SK-N-SH treated with all-trans-retinoic acid at 6 μM for 48 hours (cell line): ENCODE results near the gene NPTXR.

Experiments
- ATAC-seq: fragments of 200-7000 bp; cut with Tn5 transposase; 3 replicates; pipeline ENCODE4 v1.9.1; 2020; ENCODE audit warnings: mild to moderate bottlenecking, moderate library complexity
- ARNTL ChIP-seq: fragments of 450-650 bp; formaldehyde crosslinking; IDR thresholded peaks from 2 replicates; pipeline ENCODE4 v1.5.0; 2020; ENCODE audit warnings: low read depth, mild to moderate bottlenecking, moderate library complexity, borderline replicate concordance
- BACH2 ChIP-seq: fragments of 250-450 bp; sonication (Bioruptor Pico); IDR thresholded peaks from 2 replicates; pipeline ENCODE4 v1.9.0; 2021; ENCODE audit warnings: mild to moderate bottlenecking, borderline replicate concordance
- CSDC2 ChIP-seq: fragments of 250-450 bp; sonication (Bioruptor Pico); IDR thresholded peaks from 2 replicates; pipeline ENCODE4 v1.5.0; 2020; ENCODE audit warnings: mild to moderate bottlenecking, moderate library complexity
- ESRRG ChIP-seq: fragments of 250-450 bp; sonication (Bioruptor Pico); IDR thresholded peaks from 2 replicates; pipeline ENCODE4 v1.6.1; 2021; ENCODE audit warnings: mild to moderate bottlenecking
- GLIS3 ChIP-seq: fragments of 250-450 bp; sonication (Bioruptor Pico); IDR thresholded peaks from 2 replicates; pipeline ENCODE4 v1.5.0; 2020; ENCODE audit warnings: mild to moderate bottlenecking, moderate library complexity
- ISL1 ChIP-seq: fragments of 250-450 bp; sonication (Bioruptor Pico); IDR thresholded peaks from 2 replicates; pipeline ENCODE4 v2.1.2; 2022; ENCODE audit warnings: mild to moderate bottlenecking, moderate library complexity
- OSR1 ChIP-seq: fragments of 250-450 bp; sonication (Bioruptor Pico); IDR thresholded peaks from 2 replicates; pipeline ENCODE4 v1.8.0; 2022; ENCODE audit warnings: moderate library complexity, mild to moderate bottlenecking, inconsistent platforms
- PPARA ChIP-seq: fragments of 250-450 bp; sonication (Bioruptor Pico); IDR thresholded peaks from 2 replicates; pipeline ENCODE4 v1.5.0; 2020; ENCODE audit warnings: mild to moderate bottlenecking, borderline replicate concordance
- RARB ChIP-seq: fragments of 250-450 bp; sonication (Bioruptor Pico); IDR thresholded peaks from 2 replicates; pipeline ENCODE4 v1.8.0; 2021; ENCODE audit warnings: mild to moderate bottlenecking, moderate library complexity
- SNAI2 ChIP-seq: fragments of 250-450 bp; sonication (Bioruptor Pico); IDR thresholded peaks from 2 replicates; pipeline ENCODE4 v1.5.0; 2020; ENCODE audit warnings: mild to moderate bottlenecking, moderate library complexity
- TCF4 ChIP-seq: fragments of 250-450 bp; sonication (Bioruptor Pico); IDR thresholded peaks from 2 replicates; pipeline ENCODE4 v1.8.0; 2021; ENCODE audit warnings: mild to moderate bottlenecking, moderate library complexity, borderline replicate concordance
- TOX ChIP-seq: fragments of 250-450 bp; sonication (Bioruptor Pico); IDR thresholded peaks from 2 replicates; pipeline ENCODE4 v1.8.0; 2021; ENCODE audit warnings: mild to moderate bottlenecking, moderate library complexity, borderline replicate concordance
- ZC3H10 ChIP-seq: fragments of 250-450 bp; sonication (Bioruptor Pico); IDR thresholded peaks from 2 replicates; pipeline ENCODE4 v1.5.1; 2021; ENCODE audit warnings: mild to moderate bottlenecking, moderate library complexity
- ZFP3 ChIP-seq: fragments of 250-450 bp; sonication (Bioruptor Pico); IDR thresholded peaks from 2 replicates; pipeline ENCODE4 v1.5.0; 2020; ENCODE audit warnings: mild to moderate bottlenecking, moderate library complexity
- ZFP30 ChIP-seq: fragments of 450-650 bp; formaldehyde crosslinking; IDR thresholded peaks from 2 replicates; pipeline ENCODE4 v1.5.0; 2022; ENCODE audit warnings: mild to moderate bottlenecking, moderate library complexity
- ZNF565 ChIP-seq: fragments of 450-650 bp; formaldehyde crosslinking; conservative IDR thresholded peaks from 2 replicates; pipeline ENCODE4 v1.5.0; 2020; ENCODE audit warnings: low read depth, mild to moderate bottlenecking, moderate library complexity
- ZNF70 ChIP-seq: fragments of 450-650 bp; formaldehyde crosslinking; IDR thresholded peaks from 2 replicates; pipeline ENCODE4 v1.5.0; 2020; ENCODE audit warnings: mild to moderate bottlenecking, moderate library complexity
- ZNF8 ChIP-seq: fragments of 450-650 bp; formaldehyde crosslinking; IDR thresholded peaks from 2 replicates; pipeline ENCODE4 v1.5.0; 2020; ENCODE audit warnings: mild to moderate bottlenecking, moderate library complexity
- TF ChIP-seq, protein P1 (sequence below): fragments of 250-450 bp; sonication (Bioruptor Pico); IDR thresholded peaks from 2 replicates; pipeline ENCODE4 v1.5.0; 2020; ENCODE audit warnings: mild to moderate bottlenecking, moderate library complexity
- TF ChIP-seq, protein P2 (sequence below): fragments of 250-450 bp; sonication (Bioruptor Pico); IDR thresholded peaks from 2 replicates; pipeline ENCODE4 v1.5.1; 2020; ENCODE audit warnings: low read depth, mild to moderate bottlenecking, moderate library complexity
- TF ChIP-seq, protein P3 (sequence below): fragments of 250-450 bp; sonication (Bioruptor Pico); IDR thresholded peaks from 2 replicates; pipeline ENCODE4 v1.8.0; 2020; ENCODE audit warnings: mild to moderate bottlenecking, moderate library complexity, borderline replicate concordance
- TF ChIP-seq, protein P4 (sequence below): fragments of 250-450 bp; sonication (Bioruptor Pico); IDR thresholded peaks from 2 replicates; pipeline ENCODE4 v1.8.0; 2021; ENCODE audit warnings: low read depth, mild to moderate bottlenecking, moderate library complexity, borderline replicate concordance

The NPTXR gene

GRCh38 chr22:38843201-38843656 is 599 bp downstream of the NPTXR start:
- TF ChIP-seq ISL1 (CRISPR knock-in tag) (no peak), PPARA (CRISPR knock-in tag) (no peak), ARNTL (CRISPR knock-in tag) (no peak), TCF4 (CRISPR knock-in tag) (no peak), TOX (CRISPR knock-in tag) (no peak), BACH2 (no peak), OSR1 (no peak), RARB (CRISPR knock-in tag) (no peak), ZNF565 (CRISPR knock-in tag) (no peak), ZNF70 (CRISPR knock-in tag) (no peak)
- TF ChIP-seq, protein P1, sequence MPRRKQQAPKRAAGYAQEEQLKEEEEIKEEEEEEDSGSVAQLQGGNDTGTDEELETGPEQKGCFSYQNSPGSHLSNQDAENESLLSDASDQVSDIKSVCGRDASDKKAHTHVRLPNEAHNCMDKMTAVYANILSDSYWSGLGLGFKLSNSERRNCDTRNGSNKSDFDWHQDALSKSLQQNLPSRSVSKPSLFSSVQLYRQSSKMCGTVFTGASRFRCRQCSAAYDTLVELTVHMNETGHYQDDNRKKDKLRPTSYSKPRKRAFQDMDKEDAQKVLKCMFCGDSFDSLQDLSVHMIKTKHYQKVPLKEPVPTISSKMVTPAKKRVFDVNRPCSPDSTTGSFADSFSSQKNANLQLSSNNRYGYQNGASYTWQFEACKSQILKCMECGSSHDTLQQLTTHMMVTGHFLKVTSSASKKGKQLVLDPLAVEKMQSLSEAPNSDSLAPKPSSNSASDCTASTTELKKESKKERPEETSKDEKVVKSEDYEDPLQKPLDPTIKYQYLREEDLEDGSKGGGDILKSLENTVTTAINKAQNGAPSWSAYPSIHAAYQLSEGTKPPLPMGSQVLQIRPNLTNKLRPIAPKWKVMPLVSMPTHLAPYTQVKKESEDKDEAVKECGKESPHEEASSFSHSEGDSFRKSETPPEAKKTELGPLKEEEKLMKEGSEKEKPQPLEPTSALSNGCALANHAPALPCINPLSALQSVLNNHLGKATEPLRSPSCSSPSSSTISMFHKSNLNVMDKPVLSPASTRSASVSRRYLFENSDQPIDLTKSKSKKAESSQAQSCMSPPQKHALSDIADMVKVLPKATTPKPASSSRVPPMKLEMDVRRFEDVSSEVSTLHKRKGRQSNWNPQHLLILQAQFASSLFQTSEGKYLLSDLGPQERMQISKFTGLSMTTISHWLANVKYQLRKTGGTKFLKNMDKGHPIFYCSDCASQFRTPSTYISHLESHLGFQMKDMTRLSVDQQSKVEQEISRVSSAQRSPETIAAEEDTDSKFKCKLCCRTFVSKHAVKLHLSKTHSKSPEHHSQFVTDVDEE (CRISPR knock-in tag): no peak
- ATAC-seq: peak; percentile 76

- TF ChIP-seq, protein P2, sequence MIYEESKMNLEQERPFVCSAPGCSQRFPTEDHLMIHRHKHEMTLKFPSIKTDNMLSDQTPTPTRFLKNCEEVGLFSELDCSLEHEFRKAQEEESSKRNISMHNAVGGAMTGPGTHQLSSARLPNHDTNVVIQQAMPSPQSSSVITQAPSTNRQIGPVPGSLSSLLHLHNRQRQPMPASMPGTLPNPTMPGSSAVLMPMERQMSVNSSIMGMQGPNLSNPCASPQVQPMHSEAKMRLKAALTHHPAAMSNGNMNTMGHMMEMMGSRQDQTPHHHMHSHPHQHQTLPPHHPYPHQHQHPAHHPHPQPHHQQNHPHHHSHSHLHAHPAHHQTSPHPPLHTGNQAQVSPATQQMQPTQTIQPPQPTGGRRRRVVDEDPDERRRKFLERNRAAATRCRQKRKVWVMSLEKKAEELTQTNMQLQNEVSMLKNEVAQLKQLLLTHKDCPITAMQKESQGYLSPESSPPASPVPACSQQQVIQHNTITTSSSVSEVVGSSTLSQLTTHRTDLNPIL: no peak
- TF ChIP-seq ZFP30: no peak
- TF ChIP-seq BACH2: no peak
- TF ChIP-seq SNAI2 (CRISPR knock-in tag): no peak
- no peak for TF ChIP-seq ZNF70 (CRISPR knock-in tag)
- TF ChIP-seq ZNF565 (CRISPR knock-in tag): no peak
- TF ChIP-seq ZC3H10 (CRISPR knock-in tag): no peak
- no peak for TF ChIP-seq ESRRG
- TF ChIP-seq CSDC2: no peak
- ATAC-seq: no peak
These were observed 1.2 kb downstream of the NPTXR start for GRCh38 chr22:38842512-38843200.

GRCh38 chr22:38841635-38842034 is 2.2 kb downstream of the NPTXR start:
- TF ChIP-seq, protein P3, sequence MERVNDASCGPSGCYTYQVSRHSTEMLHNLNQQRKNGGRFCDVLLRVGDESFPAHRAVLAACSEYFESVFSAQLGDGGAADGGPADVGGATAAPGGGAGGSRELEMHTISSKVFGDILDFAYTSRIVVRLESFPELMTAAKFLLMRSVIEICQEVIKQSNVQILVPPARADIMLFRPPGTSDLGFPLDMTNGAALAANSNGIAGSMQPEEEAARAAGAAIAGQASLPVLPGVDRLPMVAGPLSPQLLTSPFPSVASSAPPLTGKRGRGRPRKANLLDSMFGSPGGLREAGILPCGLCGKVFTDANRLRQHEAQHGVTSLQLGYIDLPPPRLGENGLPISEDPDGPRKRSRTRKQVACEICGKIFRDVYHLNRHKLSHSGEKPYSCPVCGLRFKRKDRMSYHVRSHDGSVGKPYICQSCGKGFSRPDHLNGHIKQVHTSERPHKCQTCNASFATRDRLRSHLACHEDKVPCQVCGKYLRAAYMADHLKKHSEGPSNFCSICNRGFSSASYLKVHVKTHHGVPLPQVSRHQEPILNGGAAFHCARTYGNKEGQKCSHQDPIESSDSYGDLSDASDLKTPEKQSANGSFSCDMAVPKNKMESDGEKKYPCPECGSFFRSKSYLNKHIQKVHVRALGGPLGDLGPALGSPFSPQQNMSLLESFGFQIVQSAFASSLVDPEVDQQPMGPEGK (CRISPR knock-in tag): no peak
- no peak for ATAC-seq

GRCh38 chr22:38841211-38841610 is 2.6 kb downstream of the NPTXR start:
- TF ChIP-seq ZNF8 (CRISPR knock-in tag): no peak
- TF ChIP-seq TOX (CRISPR knock-in tag): no peak
- no peak for TF ChIP-seq OSR1
- no peak for ATAC-seq

DNA sequence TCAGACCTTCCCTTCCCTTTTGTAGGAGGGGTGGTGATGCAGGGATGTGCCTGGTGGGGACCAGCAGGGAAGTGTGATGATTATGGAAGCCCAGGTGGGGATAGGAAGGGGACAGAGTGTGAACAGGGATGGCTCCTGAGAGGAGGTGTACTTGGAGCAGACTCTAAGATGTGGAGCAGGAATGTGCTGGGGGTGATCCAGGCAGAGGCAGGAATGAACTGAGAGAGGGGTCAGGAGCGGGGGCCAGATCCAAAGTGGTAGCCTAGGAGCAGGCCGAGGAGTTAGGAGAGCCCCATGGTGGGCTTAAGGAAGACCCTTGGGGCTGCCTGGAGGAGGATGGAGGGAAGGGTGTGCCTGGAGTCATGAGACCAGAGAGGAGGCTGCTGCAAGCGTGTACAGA is 3.7 kb downstream of the NPTXR start:
- no peak for ATAC-seq

More for the DNA sequence above, 3.7 kb downstream of the NPTXR start:
- TF ChIP-seq ISL1 (CRISPR knock-in tag) (no peak), GLIS3 (CRISPR knock-in tag) (no peak), TOX (CRISPR knock-in tag) (no peak), OSR1 (no peak), ZFP3 (CRISPR knock-in tag) (no peak), SNAI2 (CRISPR knock-in tag) (no peak), ZC3H10 (CRISPR knock-in tag) (no peak), ZNF70 (CRISPR knock-in tag) (no peak), ARNTL (CRISPR knock-in tag) (no peak), ZNF8 (CRISPR knock-in tag) (no peak), BACH2 (no peak), RARB (CRISPR knock-in tag) (no peak), ZNF565 (CRISPR knock-in tag) (no peak)
- TF ChIP-seq, protein P2: no peak
- TF ChIP-seq, protein P4, sequence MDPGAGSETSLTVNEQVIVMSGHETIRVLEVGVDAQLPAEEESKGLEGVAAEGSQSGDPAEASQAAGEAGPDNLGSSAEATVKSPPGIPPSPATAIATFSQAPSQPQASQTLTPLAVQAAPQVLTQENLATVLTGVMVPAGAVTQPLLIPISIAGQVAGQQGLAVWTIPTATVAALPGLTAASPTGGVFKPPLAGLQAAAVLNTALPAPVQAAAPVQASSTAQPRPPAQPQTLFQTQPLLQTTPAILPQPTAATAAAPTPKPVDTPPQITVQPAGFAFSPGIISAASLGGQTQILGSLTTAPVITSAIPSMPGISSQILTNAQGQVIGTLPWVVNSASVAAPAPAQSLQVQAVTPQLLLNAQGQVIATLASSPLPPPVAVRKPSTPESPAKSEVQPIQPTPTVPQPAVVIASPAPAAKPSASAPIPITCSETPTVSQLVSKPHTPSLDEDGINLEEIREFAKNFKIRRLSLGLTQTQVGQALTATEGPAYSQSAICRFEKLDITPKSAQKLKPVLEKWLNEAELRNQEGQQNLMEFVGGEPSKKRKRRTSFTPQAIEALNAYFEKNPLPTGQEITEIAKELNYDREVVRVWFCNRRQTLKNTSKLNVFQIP: no peak
- TF ChIP-seq, protein P3 (CRISPR knock-in tag): no peak
